ENCODE measurements around the gene PTGES.
A peak's percentile ranks its signal among the peaks of the same experiment; 100 is the strongest.

The PTGES gene

DNA sequence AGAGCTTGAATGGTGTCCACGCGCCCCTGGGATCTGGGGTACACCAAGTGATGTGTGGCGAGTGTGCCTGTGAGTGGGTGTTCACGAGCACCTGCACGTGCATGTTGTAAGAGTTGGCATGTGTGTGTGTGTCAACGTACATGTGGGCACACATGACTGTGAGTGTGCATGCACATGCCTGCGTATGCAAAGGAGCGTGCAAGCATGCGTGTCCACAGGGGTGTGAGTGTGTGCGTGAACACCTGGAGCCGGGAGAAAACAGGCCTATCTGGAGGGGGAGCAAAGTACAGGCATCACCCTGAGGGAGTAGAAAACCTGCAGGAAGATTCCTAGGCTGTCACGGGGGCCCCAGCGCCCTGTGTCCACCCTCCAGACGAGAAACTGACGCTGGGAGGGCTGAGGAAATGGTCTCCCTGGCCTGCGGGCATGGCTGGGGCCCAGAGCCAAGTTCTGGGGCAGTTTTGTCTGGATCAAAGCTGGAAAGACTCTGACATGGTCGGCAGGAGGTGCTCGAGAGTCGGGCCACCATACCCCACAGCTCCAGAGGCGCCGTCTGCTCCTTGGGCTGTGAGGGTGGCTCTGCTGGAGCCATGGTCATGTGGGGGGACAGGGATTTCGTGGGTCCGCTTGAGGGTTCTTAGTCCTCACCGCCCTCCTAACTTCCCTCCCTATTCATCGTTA lies 31.8 kb downstream of the PTGES start:
- Histone ChIP-seq H3K27ac (ENCODE audit: low read depth, low read length) (no peak overlapping the region), H3K4ac (ENCODE audit: low read depth, low read length) (no peak overlapping the region), H3K4me2 (ENCODE audit: low read length) (no peak overlapping the region), H2BK120ac (ENCODE audit: insufficient read depth, low read length, poor library complexity) (no peak overlapping the region), H4K12ac (ENCODE audit: low read depth, low read length) (no peak overlapping the region), H2AFZ (ENCODE audit: insufficient read depth, low read length, poor library complexity) (no peak overlapping the region), H2BK12ac (ENCODE audit: low read length) (no peak overlapping the region), H3K27me3 (ENCODE audit: insufficient read depth, low read length) (no peaks in the 10 kb centered on the region), H3K79me1 (ENCODE audit: low read length) (no peaks in the 10 kb centered on the region), H4K91ac (ENCODE audit: low read depth, low read length) (no peak overlapping the region), H3K23ac (ENCODE audit: low read length) (no peak overlapping the region), H3K4me1 (ENCODE audit: control insufficient read depth in 1 of 2, insufficient read depth in 2 of 2, low read length in 2 of 2) (no peaks in the 10 kb centered on the region), H4K8ac (ENCODE audit: low read depth, low read length) (no peak overlapping the region), H3K4me3 (ENCODE audit: low read depth, low read length) (peak overlapping the region; percentile 29), H2BK5ac (ENCODE audit: low read depth, low read length, poor library complexity) (no peak overlapping the region), H3K9me3 (ENCODE audit: insufficient read depth, low read depth, low read length) (peaks cover 2% of the 10 kb centered on the region), H3K36me3 (ENCODE audit: control insufficient read depth in 1 of 2, insufficient read depth in 2 of 2, low read length in 2 of 2) (no peaks in the 10 kb centered on the region), H2AK5ac (ENCODE audit: low read length) (no peak overlapping the region), H3K18ac (ENCODE audit: low read length) (no peak overlapping the region), H3K14ac (ENCODE audit: low read length) (no peak overlapping the region), H3K79me2 (ENCODE audit: control insufficient read depth, insufficient read depth, low read length, poor library complexity) (no peaks in the 10 kb centered on the region), H3K9ac (ENCODE audit: low read length) (peak overlapping the region; percentile 29)
- DNase-seq = peak in 1 of 2 donors; percentile 46
- WGBS (ENCODE audit: extremely low coverage, insufficient coverage, insufficient read length) = no CpG with 5 or more reads among the region's 25 CpGs

DNA sequence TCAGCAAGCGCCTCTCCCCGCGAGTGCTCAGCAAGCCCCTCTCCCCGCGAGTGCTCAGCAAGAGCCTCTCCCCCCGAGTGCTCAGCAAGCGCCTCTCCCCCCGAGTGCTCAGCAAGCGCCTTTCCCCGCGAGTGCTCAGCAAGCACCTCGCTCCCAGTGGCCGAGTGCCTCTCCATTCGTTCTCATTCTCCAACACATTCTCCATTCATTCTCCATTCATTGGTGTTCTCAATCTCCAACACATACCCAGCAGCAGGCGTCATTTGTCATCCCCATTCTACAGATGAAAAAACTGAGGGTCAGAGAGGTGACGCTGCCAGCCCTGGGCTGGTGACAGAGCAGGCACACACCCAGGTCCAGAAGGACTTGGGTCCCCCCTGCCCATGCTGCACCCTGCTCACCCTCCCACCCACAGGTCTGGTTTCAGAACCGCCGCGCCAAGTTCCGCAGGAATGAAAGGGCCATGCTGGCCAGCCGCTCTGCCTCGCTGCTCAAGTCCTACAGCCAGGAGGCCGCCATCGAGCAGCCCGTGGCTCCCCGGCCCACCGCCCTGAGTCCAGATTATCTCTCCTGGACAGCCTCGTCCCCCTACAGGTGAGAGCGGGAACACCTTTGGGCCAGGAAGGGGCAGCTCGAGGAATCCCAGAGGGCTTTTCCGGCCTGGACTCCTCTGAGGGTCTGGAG lies 32.5 kb downstream of the PTGES start:
- WGBS (ENCODE audit: extremely low coverage, insufficient coverage, insufficient read length) = 100% methylated on average over 1 of the region's 31 CpGs
- H3K27me3 ChIP-seq (ENCODE audit: insufficient read depth, low read length) = no peaks in the 10 kb centered on the region
- no peak overlapping the region for H3K27ac ChIP-seq (ENCODE audit: low read depth, low read length)
- H3K23ac ChIP-seq (ENCODE audit: low read length) = no peak overlapping the region
- H3K18ac ChIP-seq (ENCODE audit: low read length) = no peak overlapping the region
- no peak overlapping the region for H3K4me3 ChIP-seq (ENCODE audit: low read depth, low read length)
- no peak overlapping the region for H2AFZ ChIP-seq (ENCODE audit: insufficient read depth, low read length, poor library complexity)
- H3K79me2 ChIP-seq (ENCODE audit: control insufficient read depth, insufficient read depth, low read length, poor library complexity) = no peaks in the 10 kb centered on the region
- H3K4me1 ChIP-seq (ENCODE audit: control insufficient read depth in 1 of 2, insufficient read depth in 2 of 2, low read length in 2 of 2) = no peaks in the 10 kb centered on the region
- H3K9ac ChIP-seq (ENCODE audit: low read length) = no peak overlapping the region
- no peak overlapping the region for H3K4ac ChIP-seq (ENCODE audit: low read depth, low read length)
- no peak overlapping the region for H2BK5ac ChIP-seq (ENCODE audit: low read depth, low read length, poor library complexity)
- H4K12ac ChIP-seq (ENCODE audit: low read depth, low read length) = no peak overlapping the region
- no peak overlapping the region for H4K91ac ChIP-seq (ENCODE audit: low read depth, low read length)
- no peak overlapping the region for H3K4me2 ChIP-seq (ENCODE audit: low read length)
- no peaks in the 10 kb centered on the region for H3K79me1 ChIP-seq (ENCODE audit: low read length)
- peaks cover 2% of the 10 kb centered on the region for H3K9me3 ChIP-seq (ENCODE audit: insufficient read depth, low read depth, low read length)
- no peak overlapping the region for H2AK5ac ChIP-seq (ENCODE audit: low read length)
- H3K14ac ChIP-seq (ENCODE audit: low read length) = no peak overlapping the region
- no peak overlapping the region for H4K8ac ChIP-seq (ENCODE audit: low read depth, low read length)
- H2BK12ac ChIP-seq (ENCODE audit: low read length) = no peak overlapping the region
- H2BK120ac ChIP-seq (ENCODE audit: insufficient read depth, low read length, poor library complexity) = no peak overlapping the region
- DNase-seq = peak in 1 of 2 donors; percentile 65
- H3K36me3 ChIP-seq (ENCODE audit: control insufficient read depth in 1 of 2, insufficient read depth in 2 of 2, low read length in 2 of 2) = no peaks in the 10 kb centered on the region

DNA sequence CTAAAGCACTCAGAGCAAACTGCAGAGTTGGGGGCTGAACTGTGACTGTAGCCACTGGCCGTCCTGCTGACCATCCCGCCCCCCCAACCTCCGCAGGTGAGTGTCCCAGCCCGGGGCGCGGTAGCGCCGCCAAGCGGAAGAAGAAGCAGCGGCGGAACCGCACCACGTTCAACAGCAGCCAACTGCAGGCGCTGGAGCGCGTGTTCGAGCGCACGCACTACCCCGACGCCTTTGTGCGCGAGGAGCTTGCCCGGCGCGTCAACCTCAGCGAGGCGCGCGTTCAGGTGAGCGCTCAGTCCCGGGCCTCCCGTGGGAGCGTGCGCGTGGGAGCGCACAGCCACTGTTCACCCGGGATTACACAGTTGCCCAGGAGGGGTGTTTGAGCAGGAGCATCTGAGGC lies 33.7 kb downstream of the PTGES start:
- H3K36me3 ChIP-seq (ENCODE audit: control insufficient read depth in 1 of 2, insufficient read depth in 2 of 2, low read length in 2 of 2) = no peaks in the 10 kb centered on the region
- no peak overlapping the region for H2BK120ac ChIP-seq (ENCODE audit: insufficient read depth, low read length, poor library complexity)
- no peak overlapping the region for H4K91ac ChIP-seq (ENCODE audit: low read depth, low read length)
- H3K4me1 ChIP-seq (ENCODE audit: control insufficient read depth in 1 of 2, insufficient read depth in 2 of 2, low read length in 2 of 2) = no peaks in the 10 kb centered on the region
- H3K4ac ChIP-seq (ENCODE audit: low read depth, low read length) = no peak overlapping the region
- no peak for DNase-seq
- no peak overlapping the region for H3K18ac ChIP-seq (ENCODE audit: low read length)
- no peak overlapping the region for H2BK5ac ChIP-seq (ENCODE audit: low read depth, low read length, poor library complexity)
- H3K27ac ChIP-seq (ENCODE audit: low read depth, low read length) = no peak overlapping the region
- H2AFZ ChIP-seq (ENCODE audit: insufficient read depth, low read length, poor library complexity) = no peak overlapping the region
- no peak overlapping the region for H4K8ac ChIP-seq (ENCODE audit: low read depth, low read length)
- no peak overlapping the region for H3K9ac ChIP-seq (ENCODE audit: low read length)
- no peak overlapping the region for H3K4me3 ChIP-seq (ENCODE audit: low read depth, low read length)
- no peaks in the 10 kb centered on the region for H3K27me3 ChIP-seq (ENCODE audit: insufficient read depth, low read length)
- no CpG with 5 or more reads among the region's 38 CpGs for WGBS (ENCODE audit: extremely low coverage, insufficient coverage, insufficient read length)
- no peak overlapping the region for H2AK5ac ChIP-seq (ENCODE audit: low read length)
- H3K4me2 ChIP-seq (ENCODE audit: low read length) = no peak overlapping the region
- H3K79me2 ChIP-seq (ENCODE audit: control insufficient read depth, insufficient read depth, low read length, poor library complexity) = no peaks in the 10 kb centered on the region
- no peak overlapping the region for H2BK12ac ChIP-seq (ENCODE audit: low read length)
- H3K14ac ChIP-seq (ENCODE audit: low read length) = no peak overlapping the region
- no peak overlapping the region for H4K12ac ChIP-seq (ENCODE audit: low read depth, low read length)
- H3K23ac ChIP-seq (ENCODE audit: low read length) = no peak overlapping the region
- peaks cover 2% of the 10 kb centered on the region for H3K9me3 ChIP-seq (ENCODE audit: insufficient read depth, low read depth, low read length)
- no peaks in the 10 kb centered on the region for H3K79me1 ChIP-seq (ENCODE audit: low read length)

DNA sequence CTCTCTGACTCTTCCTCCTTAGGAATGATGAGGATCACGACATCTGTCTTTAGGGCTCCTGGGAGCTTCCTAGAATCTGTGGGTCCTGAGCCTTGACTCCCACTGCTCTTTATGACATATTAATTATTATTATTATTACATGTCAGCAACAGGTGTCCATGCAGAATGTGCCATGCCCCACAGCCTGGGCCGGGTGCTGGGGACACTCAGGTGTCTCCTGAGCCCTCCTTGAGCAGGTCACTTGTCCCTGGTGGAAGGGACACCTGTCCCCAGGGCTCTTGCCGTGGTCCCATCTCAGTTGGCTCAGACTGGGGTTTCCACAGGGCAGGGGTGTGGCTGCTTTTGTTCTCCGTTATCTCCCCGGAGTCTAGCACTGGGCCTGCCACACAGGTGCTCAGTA lies 34.2 kb downstream of the PTGES start:
- H3K18ac ChIP-seq (ENCODE audit: low read length) = no peak overlapping the region
- no peaks in the 10 kb centered on the region for H3K4me1 ChIP-seq (ENCODE audit: control insufficient read depth in 1 of 2, insufficient read depth in 2 of 2, low read length in 2 of 2)

More for the DNA sequence above, 34.2 kb downstream of the PTGES start:
- no peak overlapping the region for H2BK120ac ChIP-seq (ENCODE audit: insufficient read depth, low read length, poor library complexity)
- H3K27ac ChIP-seq (ENCODE audit: low read depth, low read length) = no peak overlapping the region
- H4K8ac ChIP-seq (ENCODE audit: low read depth, low read length) = no peak overlapping the region
- H3K36me3 ChIP-seq (ENCODE audit: control insufficient read depth in 1 of 2, insufficient read depth in 2 of 2, low read length in 2 of 2) = no peaks in the 10 kb centered on the region
- no peaks in the 10 kb centered on the region for H3K79me2 ChIP-seq (ENCODE audit: control insufficient read depth, insufficient read depth, low read length, poor library complexity)
- no peak overlapping the region for H3K4ac ChIP-seq (ENCODE audit: low read depth, low read length)
- no peak for DNase-seq
- H3K9ac ChIP-seq (ENCODE audit: low read length) = no peak overlapping the region
- H3K9me3 ChIP-seq (ENCODE audit: insufficient read depth, low read depth, low read length) = peaks cover 2% of the 10 kb centered on the region
- H3K23ac ChIP-seq (ENCODE audit: low read length) = no peak overlapping the region
- H4K91ac ChIP-seq (ENCODE audit: low read depth, low read length) = no peak overlapping the region
- no peak overlapping the region for H3K14ac ChIP-seq (ENCODE audit: low read length)
- H2BK12ac ChIP-seq (ENCODE audit: low read length) = no peak overlapping the region
- no peak overlapping the region for H2AK5ac ChIP-seq (ENCODE audit: low read length)
- H3K79me1 ChIP-seq (ENCODE audit: low read length) = no peaks in the 10 kb centered on the region
- H3K27me3 ChIP-seq (ENCODE audit: insufficient read depth, low read length) = no peaks in the 10 kb centered on the region
- no peak overlapping the region for H3K4me3 ChIP-seq (ENCODE audit: low read depth, low read length)
- no peak overlapping the region for H4K12ac ChIP-seq (ENCODE audit: low read depth, low read length)
- no CpG with 5 or more reads among the region's 5 CpGs for WGBS (ENCODE audit: extremely low coverage, insufficient coverage, insufficient read length)
- H2AFZ ChIP-seq (ENCODE audit: insufficient read depth, low read length, poor library complexity) = no peak overlapping the region
- no peak overlapping the region for H3K4me2 ChIP-seq (ENCODE audit: low read length)
- H2BK5ac ChIP-seq (ENCODE audit: low read depth, low read length, poor library complexity) = no peak overlapping the region

All from trophoblast cell (in vitro differentiated cells and primary cell).